HG02943 (cell line): ENCODE measurements around the gene DMD.

Experiments
- ATAC-seq: cut with Tn5 transposase; IDR thresholded peaks from one replicate; pipeline ENCODE4 v1.9.1; 2021; ENCODE audit warnings: mild to moderate bottlenecking, low read depth, moderate library complexity; ENCODE audit not compliant: unreplicated experiment

Gene DMD

DNA sequence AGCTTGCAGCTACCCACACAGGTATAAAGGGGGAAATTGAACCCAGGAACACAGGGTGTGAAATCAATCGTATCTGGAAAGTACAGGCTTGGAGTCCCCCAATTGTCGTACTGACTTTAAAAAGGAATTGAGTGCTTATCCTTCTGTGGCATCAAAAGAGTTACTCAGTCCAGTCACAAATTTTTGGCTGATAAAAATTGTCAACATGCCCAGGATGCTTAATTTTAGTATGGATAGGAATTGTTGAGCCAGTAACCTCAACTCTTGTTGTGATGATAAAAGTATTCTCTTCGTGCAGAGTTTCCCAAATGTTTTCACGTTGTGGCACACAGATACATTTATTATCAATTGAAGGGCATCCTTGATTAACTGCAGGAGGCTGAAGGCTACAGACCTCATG, 2096.0 kb downstream of the DMD start:
- ATAC-seq, result no peak

DNA sequence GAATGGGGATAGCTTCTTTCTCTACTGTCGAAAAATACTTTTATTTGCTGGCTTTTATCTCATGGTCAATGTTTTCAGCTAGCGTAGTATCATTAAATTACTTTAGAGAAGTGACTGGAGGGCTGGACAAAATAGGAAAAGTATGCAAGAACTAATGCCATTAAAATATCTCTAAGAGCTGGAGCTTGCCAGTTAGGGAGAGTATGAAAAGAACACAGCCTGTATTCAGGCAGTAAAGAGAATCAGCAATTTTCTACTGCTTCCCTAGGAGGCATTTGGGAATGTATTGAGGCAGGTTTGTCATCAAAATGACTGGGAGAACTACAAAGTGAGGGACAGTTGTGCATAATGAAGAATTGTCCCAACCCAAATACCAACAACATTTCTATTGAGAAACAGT, 2096.5 kb downstream of the DMD start:
- no peak for ATAC-seq

GRCh38 chrX:31112226-31112999, 2098.9 kb downstream of the DMD start:
- ATAC-seq, result no peak

DNA sequence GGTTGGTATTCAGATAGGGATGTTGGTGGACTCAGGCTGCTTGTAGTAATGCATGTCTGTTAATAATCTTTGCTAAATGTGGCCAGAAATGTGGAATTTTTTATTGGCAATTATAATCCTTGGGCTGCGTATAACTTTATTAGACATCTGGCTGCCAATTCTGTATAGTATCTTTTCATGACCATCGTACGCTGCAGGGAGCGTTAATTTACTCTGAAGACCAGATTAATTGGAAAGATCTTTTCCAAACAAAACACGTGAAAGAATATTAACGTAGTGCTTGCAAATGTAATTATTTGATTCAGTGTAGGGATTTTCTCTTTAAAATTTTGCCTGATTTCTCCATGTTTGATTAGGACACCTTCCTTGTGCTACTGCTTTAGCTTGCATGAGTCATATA, 2100.7 kb downstream of the DMD start:
- ATAC-seq, result no peak

- ATAC-seq, result peak; percentile 67
Measured at GRCh38 chrX:31099536-31100090, 2111.7 kb downstream of the DMD start.

DNA sequence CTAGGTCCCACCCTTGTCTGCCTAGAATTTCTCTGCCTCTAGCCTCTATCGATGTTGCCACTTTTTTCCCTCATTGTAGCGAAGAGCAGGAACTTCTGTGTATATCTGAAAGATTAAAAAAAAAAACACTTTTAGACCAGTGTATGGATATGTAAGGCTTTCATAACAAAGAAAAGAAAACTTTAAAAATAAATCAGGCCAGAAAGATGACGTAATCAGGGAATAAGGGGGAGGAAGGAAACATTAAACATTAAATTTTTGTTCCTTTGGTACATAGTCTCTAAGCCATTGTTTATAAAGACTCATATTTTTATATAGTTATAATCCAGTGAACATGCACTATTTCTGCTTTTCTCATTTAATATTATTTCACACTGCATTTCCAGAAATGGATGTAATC, 2113.3 kb downstream of the DMD start:
- no peak for ATAC-seq

GRCh38 chrX:31093639-31093975, 2117.7 kb downstream of the DMD start:
- peak; percentile 23 for ATAC-seq

DNA sequence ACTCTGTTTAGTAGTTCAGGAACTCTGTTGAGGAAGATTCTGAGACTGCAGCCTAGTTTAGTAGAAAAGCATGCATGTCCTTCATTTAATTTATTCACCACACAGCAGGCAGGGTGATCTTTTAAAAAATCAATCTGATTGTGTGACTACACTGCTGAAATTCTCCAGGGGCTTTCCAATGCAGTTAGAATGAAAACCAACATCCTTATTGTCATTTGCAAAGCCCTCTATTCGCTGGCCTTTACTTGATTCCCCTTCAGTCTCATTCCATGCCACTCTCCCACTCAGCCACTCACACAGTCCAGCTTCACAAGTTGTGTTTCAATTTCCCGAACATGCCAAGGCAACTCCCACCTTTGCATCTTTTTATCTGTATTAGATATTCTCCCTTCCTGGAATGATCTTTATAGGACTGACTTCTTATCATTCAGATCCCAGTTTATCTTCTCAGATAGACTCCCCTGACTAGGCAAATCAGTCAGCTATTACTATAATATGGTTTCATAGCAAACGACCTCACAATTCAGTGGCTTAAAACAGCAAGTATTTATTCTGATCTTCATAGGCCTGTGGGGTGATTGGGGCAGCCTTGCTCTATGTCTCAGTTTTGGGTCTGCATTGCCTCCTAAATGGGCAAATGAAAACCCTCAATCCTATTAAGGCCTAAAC, 2118.2 kb downstream of the DMD start:
- peak; percentile 58 for ATAC-seq

DNA sequence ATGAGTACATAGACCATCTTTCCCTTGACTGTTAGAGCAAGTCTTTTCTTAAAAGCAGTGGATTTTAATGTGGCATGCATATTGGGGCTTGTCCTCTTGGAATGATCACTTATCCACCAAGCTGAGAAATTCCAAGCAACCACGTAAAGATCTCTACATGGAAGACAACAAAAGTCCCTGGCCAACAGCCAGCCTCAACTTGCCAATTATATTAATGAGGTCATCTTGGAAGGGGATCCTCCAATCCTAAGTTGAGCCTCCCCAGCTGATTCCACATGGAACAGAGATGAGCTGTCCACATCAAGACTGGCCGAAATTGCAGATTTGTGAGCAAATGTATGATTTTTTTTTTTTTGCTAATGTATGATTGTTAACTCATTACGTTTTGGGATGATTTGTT, 2118.9 kb downstream of the DMD start:
- ATAC-seq, result no peak

GRCh38 chrX:31091819-31092218, 2119.5 kb downstream of the DMD start:
- no peak for ATAC-seq

GRCh38 chrX:31074522-31074921, 2136.8 kb downstream of the DMD start:
- no peak for ATAC-seq

- ATAC-seq, result no peak
Measured at GRCh38 chrX:31071725-31072124, 2139.6 kb downstream of the DMD start, which contains the start of gene FTHL17. FTHL17 (minus strand) TSS chrX:31072041; CDS start chrX:31071953, 88 bp downstream.

- ATAC-seq, result no peak
Measured at GRCh38 chrX:31071262-31071661, 2140.1 kb downstream of the DMD start.

DNA sequence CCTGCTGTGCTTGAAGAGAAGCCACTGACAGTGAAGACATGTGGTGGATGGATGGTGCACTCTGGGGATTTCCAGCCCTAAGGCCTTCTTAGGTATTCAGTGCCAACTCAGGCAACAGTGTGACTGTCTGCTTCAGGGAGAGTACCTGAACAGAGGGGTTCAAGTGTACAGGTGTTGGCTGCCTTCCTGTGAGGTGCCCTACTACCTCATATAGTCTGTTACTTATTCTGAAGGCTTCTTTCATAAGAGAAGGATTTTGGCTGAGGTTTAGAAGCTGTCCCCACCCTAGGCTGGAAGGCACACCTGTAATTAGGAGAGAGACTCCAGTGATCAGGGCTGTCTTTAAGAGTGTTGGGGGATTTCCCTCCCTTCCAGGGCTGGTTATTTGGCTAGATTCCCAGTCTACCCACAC, 2141.3 kb downstream of the DMD start:
- ATAC-seq, result peak; percentile 72
